Measurements from ENCODE around the gene ADCY9.
"Not testable (repeated sequence)": the region's sequence is repeated elsewhere in the genome, so short reads cannot be mapped to it uniquely, and the experiment has no call there.

Gene ADCY9

DNA sequence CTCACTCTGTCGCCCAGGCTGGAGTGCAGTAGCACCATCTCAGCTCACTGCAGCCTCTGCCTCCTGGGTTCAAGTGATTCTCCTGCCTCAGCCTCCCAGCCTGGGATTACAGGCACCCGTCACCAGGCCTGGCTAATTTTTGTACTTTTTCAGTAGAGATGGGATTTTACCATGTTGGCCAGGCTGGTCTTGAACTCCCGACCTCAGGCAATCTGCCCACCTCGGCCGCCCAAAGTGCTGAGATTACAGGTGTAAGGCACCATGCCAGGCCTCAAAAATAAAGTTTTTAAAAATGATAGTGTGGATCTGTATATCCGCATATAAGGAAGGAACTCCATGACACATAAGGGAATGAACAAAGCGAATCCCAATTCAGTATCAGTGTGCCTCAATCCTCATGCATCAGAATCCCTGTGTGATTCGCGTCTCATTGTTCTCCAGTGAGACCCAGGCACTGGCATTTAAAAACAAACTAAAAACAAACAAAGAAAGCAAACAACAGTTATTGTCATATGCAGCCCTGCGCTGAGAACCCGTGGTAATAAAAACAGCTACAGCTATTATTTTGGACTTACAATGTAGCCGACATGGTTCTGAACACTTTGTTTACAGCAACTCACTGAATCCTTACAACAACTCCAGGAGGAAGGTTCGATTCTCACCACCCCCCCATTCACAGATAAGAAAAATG lies 181.6 kb downstream of the ADCY9 start:
- H3K4me2 ChIP-seq (ENCODE audit: low read length) = no peak overlapping the region
- TF ChIP-seq, protein P1, sequence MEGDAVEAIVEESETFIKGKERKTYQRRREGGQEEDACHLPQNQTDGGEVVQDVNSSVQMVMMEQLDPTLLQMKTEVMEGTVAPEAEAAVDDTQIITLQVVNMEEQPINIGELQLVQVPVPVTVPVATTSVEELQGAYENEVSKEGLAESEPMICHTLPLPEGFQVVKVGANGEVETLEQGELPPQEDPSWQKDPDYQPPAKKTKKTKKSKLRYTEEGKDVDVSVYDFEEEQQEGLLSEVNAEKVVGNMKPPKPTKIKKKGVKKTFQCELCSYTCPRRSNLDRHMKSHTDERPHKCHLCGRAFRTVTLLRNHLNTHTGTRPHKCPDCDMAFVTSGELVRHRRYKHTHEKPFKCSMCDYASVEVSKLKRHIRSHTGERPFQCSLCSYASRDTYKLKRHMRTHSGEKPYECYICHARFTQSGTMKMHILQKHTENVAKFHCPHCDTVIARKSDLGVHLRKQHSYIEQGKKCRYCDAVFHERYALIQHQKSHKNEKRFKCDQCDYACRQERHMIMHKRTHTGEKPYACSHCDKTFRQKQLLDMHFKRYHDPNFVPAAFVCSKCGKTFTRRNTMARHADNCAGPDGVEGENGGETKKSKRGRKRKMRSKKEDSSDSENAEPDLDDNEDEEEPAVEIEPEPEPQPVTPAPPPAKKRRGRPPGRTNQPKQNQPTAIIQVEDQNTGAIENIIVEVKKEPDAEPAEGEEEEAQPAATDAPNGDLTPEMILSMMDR (IDR thresholded peaks at IDR 0.05) = no peak
- no peaks in the 10 kb centered on the region for H3K36me3 ChIP-seq (ENCODE audit: control insufficient read depth, insufficient read depth, low read length)
- no peaks in the 10 kb centered on the region for H3K79me2 ChIP-seq
- no peak overlapping the region for H2AFZ ChIP-seq
- H3K4me3 ChIP-seq (ENCODE audit: low read depth, low read length) = no peak overlapping the region
- no peaks in the 10 kb centered on the region for H3K4me1 ChIP-seq
- no peak overlapping the region for H3K27ac ChIP-seq
- H3K9ac ChIP-seq = no peak overlapping the region
- no peaks in the 10 kb centered on the region for H3K9me3 ChIP-seq (ENCODE audit: control insufficient read depth, low read length)
- no peaks in the 10 kb centered on the region for H3K27me3 ChIP-seq (ENCODE audit: control insufficient read depth, insufficient read depth, low read length)

DNA sequence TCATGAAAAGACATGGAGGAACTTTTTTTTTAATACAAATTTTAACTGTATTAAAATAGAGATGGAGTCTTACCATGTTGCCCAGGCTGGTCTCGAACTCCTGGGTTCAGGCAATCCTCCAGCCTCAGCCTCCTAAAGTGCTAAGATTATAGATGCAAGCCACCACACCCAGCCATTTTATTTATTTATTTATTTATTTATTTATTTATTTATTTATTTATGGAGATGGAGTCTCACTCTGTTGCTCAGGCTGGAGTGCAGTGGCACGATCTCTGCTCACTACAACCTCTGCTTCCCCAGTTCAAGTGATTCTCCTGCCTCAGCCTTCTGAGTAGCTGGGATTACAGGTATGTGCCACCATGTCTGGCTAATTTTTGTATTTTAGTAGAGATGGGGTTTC lies 189.1 kb downstream of the ADCY9 start:
- not testable (repeated sequence) for H3K36me3 ChIP-seq (ENCODE audit: control insufficient read depth, insufficient read depth, low read length); H3K27me3 ChIP-seq (ENCODE audit: control insufficient read depth, insufficient read depth, low read length); H2AFZ ChIP-seq; H3K4me1 ChIP-seq; H3K4me2 ChIP-seq (ENCODE audit: low read length); H3K4me3 ChIP-seq (ENCODE audit: low read depth, low read length); H3K79me2 ChIP-seq; H3K9ac ChIP-seq; H3K9me3 ChIP-seq (ENCODE audit: control insufficient read depth, low read length); H3K27ac ChIP-seq

DNA sequence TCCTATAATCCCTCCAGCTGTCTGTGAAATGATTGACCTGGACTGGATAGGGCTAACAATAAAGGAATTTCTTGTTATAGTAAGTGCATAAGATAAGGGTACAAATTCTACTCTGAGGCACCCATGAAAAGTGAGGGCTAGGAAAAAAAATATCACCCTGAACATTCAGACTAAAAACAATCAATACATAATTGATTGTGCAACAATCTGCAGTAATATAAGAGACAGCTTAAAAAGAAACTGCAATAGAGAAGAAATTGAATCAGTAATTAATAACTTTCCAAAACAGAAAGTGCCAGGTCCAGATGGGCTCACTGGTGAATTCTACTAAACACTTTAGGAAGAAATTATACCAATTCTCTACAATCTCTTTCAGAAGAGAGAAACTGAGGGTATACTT lies 191.5 kb downstream of the ADCY9 start:
- Histone ChIP-seq H3K9me3 (ENCODE audit: control insufficient read depth, low read length) (no peaks in the 10 kb centered on the region), H3K4me1 (no peaks in the 10 kb centered on the region), H3K9ac (no peak overlapping the region), H3K27ac (no peak overlapping the region), H3K79me2 (no peaks in the 10 kb centered on the region), H3K36me3 (ENCODE audit: control insufficient read depth, insufficient read depth, low read length) (no peaks in the 10 kb centered on the region), H3K4me2 (ENCODE audit: low read length) (no peak overlapping the region), H3K27me3 (ENCODE audit: control insufficient read depth, insufficient read depth, low read length) (no peaks in the 10 kb centered on the region), H3K4me3 (ENCODE audit: low read depth, low read length) (no peak overlapping the region), H2AFZ (no peak overlapping the region)
- TF ChIP-seq, protein P1 (IDR thresholded peaks at IDR 0.05) = no peak

DNA sequence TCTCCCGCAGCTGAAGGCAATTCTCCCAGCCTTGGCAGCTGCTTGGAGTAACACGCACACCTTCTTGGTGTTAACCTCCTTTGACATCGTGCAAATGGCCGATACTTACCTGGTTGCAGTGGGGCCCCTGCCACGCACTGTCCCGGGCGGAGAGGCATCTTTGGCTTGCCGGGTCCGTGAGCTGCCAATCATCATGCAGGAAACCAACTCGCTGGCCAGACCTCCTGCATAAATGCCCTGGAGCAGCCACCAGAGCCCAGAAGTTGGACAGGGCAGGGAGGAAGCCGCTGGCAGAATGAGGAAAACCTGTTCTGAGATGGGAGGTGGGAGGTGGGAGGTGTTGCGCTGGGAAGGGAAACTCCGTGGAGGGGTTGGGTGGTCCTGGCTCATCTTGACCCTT lies 194.0 kb downstream of the ADCY9 start:
- H3K4me3 ChIP-seq (ENCODE audit: low read depth, low read length) = no peak overlapping the region
- H3K27me3 ChIP-seq (ENCODE audit: control insufficient read depth, insufficient read depth, low read length) = no peaks in the 10 kb centered on the region
- no peak overlapping the region for H3K4me2 ChIP-seq (ENCODE audit: low read length)
- no peaks in the 10 kb centered on the region for H3K9me3 ChIP-seq (ENCODE audit: control insufficient read depth, low read length)
- H2AFZ ChIP-seq = no peak overlapping the region
- TF ChIP-seq, protein P1 (IDR thresholded peaks at IDR 0.05) = no peak
- H3K9ac ChIP-seq = no peak overlapping the region
- no peaks in the 10 kb centered on the region for H3K4me1 ChIP-seq
- H3K79me2 ChIP-seq = no peaks in the 10 kb centered on the region
- H3K36me3 ChIP-seq (ENCODE audit: control insufficient read depth, insufficient read depth, low read length) = no peaks in the 10 kb centered on the region
- no peak overlapping the region for H3K27ac ChIP-seq

DNA sequence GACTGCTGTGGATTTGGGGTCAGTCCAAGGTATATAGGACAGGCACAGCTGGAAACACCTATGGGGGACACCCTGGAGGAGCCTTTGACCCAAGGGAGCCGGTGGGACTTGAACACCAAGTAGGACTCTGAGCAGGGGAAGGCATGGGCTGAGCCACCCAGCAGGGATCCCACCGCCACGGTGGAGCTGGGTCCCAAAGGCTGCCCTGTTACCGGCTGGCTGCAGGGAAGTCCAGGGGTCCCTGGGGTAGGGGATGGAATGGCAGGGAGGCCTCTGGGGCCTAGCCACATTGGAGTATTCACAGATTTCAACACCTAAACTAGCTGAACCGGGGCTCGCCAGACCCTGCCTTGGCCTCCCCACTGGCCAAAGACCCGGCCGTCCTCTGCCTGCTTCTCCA lies 196.0 kb downstream of the ADCY9 start:
- Histone ChIP-seq H3K4me2 (ENCODE audit: low read length) (no peak overlapping the region), H3K27ac (no peak overlapping the region), H2AFZ (no peak overlapping the region), H3K4me1 (no peaks in the 10 kb centered on the region), H3K36me3 (ENCODE audit: control insufficient read depth, insufficient read depth, low read length) (no peaks in the 10 kb centered on the region), H3K27me3 (ENCODE audit: control insufficient read depth, insufficient read depth, low read length) (no peaks in the 10 kb centered on the region), H3K9ac (no peak overlapping the region), H3K4me3 (ENCODE audit: low read depth, low read length) (no peak overlapping the region), H3K9me3 (ENCODE audit: control insufficient read depth, low read length) (no peaks in the 10 kb centered on the region), H3K79me2 (no peaks in the 10 kb centered on the region)
- TF ChIP-seq, protein P1 (IDR thresholded peaks at IDR 0.05) = no peak
